GM19351 (cell line): ENCODE data around the gene GJD3.
"Not testable (repeated sequence)": the region's sequence is repeated elsewhere in the genome, so short reads cannot be mapped to it uniquely, and the experiment has no call there.

ENCODE experiments used
- ATAC-seq: cut with Tn5 transposase; IDR thresholded peaks from one replicate; pipeline ENCODE4 v1.9.1; 2021; ENCODE audit warnings: mild to moderate bottlenecking, moderate library complexity; ENCODE audit not compliant: unreplicated experiment

The GJD3 gene

DNA sequence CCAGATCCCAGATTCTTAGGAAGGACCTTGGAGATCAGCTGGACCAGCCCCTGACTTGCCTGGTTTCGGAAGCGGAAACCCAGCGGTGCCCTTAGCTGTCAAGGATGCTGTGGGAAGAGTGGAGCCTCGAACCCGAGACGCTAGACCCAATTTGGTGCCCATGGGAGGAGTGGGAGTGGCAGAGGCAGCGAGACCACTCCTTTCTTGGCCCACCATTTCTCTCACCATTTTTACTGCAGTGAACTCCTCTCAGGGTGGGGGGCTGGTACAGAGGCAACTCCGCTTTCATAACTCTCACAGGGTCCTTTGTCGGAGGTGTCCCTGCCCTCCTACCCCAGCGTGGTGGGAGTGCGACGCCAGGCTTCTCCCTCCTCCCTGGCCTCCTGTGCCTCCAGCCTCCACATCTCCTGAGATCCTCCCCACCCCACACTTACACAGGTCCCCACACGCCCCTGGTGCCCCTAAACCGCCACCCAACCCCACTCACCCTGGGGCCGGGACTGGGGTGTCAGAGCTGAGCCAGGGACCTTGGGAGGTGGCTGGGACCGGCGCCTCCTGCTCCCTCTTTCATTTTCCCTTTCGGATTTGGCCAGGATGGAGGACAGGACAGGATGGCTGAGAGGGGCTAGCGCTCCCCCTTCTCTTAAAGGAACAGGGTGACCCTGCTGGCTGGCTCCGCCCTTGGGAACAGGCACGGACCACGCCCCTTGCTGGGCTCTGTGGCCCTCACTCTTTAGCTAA, at the start of gene GJD3:
Gene GJD3 (minus strand): TSS at position 617 of the 741 bp plus-strand sequence. CDS start 922 bp downstream, outside the sequence.
- no peak for ATAC-seq

- not testable (repeated sequence) for ATAC-seq
These were observed 49.8 kb upstream of the GJD3 start for GRCh38 chr17:40414312-40414711.

- ATAC-seq, result no peak
These were observed 48.3 kb upstream of the GJD3 start for GRCh38 chr17:40412880-40413279.

GRCh38 chr17:40411821-40412220, 47.3 kb upstream of the GJD3 start:
- ATAC-seq, result no peak

- no peak for ATAC-seq
These were observed 45.5 kb upstream of the GJD3 start for GRCh38 chr17:40410082-40410481.

GRCh38 chr17:40409540-40409939, 45.0 kb upstream of the GJD3 start:
- not testable (repeated sequence) for ATAC-seq

DNA sequence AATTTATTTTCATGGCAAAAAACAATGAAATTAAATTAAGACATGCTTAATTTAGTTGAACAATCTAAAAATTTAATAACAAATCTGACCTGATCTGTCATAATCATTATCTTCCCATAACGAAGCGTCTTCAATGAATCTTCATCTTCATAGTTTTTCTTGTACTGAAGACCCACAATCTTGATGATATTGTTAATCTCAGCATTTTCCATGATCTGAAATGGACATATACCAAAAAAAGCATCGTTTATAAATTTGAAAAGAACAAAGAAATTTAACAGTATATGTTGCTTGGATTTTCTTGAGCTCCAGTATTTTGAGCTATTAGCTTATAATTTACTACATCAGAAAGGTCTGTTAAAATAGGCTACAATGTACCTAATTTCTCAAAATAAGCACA, 42.9 kb upstream of the GJD3 start:
- ATAC-seq, result no peak

- no peak for ATAC-seq
These were observed 39.5 kb upstream of the GJD3 start for GRCh38 chr17:40404003-40404402.

DNA sequence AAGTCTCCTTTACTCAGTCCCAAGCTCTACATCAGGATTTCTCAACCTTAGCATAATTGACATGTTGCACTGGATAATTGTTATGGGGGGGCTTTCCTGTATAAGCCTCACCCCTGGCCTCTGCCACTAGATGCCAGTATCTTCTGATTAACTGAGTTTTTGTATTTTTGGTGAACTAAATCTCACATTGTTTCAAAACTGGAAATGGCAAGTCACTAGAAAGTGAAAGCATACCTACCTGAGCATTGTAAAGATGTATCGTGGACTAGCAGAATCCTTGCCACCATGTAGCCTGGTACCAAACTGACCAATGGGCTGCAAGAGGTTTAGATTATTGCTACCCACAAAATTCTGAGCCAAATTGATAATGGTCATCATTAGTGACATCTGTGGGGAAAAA, 38.1 kb upstream of the GJD3 start:
- no peak for ATAC-seq

- no peak for ATAC-seq
These were observed 34.6 kb upstream of the GJD3 start for GRCh38 chr17:40399185-40399584.

- not testable (repeated sequence) for ATAC-seq
These were observed 22.0 kb upstream of the GJD3 start for GRCh38 chr17:40386555-40386954.

DNA sequence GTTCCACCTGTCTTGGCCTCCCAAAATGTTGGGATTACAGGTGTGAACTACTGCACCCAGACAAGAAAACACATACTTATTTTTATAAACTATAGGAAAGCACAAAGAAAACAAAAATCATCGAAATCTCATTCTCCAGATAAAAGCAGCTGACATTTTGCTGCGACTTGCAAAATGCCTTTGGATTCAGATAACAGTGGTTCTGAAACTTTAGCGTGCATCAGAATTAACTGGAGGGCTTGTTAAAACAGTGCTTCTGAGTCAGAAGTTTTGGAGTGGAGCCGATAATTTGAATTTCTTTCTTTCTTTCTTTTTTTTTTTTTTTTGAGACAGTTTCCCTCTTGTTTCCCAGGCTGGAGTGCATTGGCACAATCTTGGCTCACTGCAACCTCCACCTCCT, 17.7 kb upstream of the GJD3 start:
- ATAC-seq, result no peak

GRCh38 chr17:40378966-40379365, 14.4 kb upstream of the GJD3 start:
- ATAC-seq, result no peak

- ATAC-seq, result no peak
These were observed 13.3 kb upstream of the GJD3 start for GRCh38 chr17:40377832-40378231.

DNA sequence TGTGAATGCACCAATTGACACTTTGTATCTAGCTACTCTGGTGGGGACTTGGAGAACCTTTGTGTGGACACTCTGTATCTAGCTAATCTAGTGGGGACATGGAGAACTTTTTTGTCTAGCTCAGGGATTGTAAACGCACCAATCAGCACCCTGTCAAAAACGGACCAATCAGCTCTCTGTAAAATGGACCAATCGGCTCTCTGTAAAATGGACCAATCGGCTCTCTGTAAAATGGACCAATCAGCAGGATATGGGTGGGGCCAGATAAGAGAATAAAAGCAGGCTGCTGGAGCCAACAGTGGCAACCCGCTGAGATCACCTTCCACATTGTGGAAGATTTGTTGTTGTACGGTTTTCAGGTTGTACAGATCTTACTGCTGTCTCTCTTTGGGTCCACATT, 12.0 kb upstream of the GJD3 start:
- not testable (repeated sequence) for ATAC-seq

DNA sequence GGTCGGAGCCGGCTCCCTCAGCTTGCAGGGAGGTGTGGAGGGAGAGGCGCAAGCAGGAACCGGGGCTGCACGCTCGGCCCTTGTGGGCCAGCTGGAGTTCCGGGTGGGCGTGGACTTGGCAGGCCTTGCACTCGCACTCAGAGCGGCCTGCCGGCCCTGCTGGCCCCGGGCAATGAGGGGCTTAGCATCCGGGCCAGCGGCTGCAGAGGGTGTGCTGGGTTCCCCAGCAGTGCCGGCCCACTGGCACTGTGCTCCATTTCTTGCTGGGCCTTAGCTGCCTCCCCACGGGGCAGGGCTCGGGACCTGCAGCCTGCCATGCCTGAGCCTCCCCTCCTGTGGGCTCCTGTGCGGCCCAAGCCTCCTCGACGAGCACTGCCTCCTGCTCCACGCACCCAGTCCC, 11.2 kb upstream of the GJD3 start:
- not testable (repeated sequence) for ATAC-seq

- ATAC-seq, result no peak
These were observed 10.4 kb upstream of the GJD3 start for GRCh38 chr17:40374821-40375498.

DNA sequence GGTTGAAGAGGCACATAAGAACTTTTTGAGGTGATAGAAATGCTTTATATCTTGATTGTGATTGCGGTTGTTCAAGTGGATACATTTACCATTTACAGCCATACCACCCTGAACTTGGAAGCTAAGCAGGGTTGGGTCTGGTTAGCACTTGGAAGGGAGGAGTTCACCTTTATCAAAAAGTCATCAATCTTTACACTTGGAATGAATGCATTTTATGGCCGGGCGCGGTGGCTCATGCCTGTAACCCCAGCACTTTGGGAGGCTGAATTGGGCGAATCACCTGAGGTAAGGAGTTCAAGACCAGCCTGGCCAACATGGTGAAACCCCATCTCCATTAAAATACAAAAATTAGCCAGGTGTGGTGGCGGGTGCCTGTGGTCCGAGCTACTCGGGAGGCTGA, 9.5 kb upstream of the GJD3 start:
- no peak for ATAC-seq

DNA sequence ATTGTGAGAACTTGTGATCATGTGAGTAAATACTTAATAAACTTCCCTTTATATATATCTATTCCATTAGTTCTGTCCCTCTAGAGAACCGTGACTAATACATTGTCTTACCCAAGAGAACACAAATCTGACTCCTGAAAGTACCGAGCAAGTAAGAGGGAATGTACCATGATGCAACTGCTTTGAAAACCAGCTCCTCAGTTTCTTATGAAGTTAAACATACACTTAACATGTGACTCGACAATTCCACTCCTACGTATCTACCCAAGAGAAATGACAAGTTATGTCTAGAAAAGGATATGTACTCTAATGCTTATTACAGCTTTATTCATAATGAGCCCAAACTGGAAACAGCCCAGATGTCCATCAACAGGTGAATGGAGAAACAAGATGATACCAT, 8.8 kb upstream of the GJD3 start:
- no peak for ATAC-seq

DNA sequence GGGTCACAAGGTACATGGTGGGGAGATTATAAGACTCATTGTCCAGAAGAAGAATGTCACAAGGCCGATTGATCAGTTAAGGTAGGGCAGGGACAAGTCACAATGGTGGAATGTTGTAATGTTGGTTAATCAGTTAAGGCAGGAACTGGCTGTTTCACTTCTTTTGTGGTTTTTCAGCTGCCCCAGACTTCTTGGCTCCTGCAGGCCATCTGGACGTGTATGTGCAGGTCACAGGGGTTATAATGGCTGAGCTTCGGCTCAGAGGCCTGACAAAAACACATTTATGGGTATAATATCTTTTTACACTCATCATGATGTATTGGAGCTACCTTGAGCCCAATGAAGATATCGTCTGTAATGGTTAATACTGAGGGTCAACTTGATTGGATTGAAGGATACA, 8.1 kb upstream of the GJD3 start:
- ATAC-seq, result not testable (repeated sequence)

DNA sequence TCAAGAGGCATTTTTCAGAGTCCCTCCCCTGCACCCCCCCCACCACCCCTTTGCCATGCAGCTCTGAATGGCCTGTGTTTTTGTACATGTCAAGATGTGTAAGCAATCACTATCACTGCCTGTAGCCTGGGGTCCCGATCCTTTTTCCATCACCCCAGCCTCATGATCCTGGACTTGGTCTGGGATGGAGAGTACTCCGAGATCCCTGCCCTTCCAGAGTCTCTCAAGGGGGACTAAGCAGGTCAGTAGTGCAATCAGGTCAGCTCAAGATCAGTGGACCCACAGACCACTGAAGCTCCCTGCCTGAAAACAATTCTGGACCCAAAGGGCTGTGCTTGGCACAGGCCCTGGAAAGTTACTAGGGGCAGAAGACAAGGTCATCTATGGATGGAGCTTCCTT, 7.5 kb upstream of the GJD3 start:
- no peak for ATAC-seq

GRCh38 chr17:40371261-40371929, 6.9 kb upstream of the GJD3 start:
- no peak for ATAC-seq
